ENCODE measurements around the gene OR5H1. TPM values are rescaled to one million over a fixed set of nuclear protein-coding genes. Genes with fewer than 3 reads are reported as not detected.
"Not testable (repeated sequence)": the region's sequence is repeated elsewhere in the genome, so short reads cannot be mapped to it uniquely, and the experiment has no call there.

The OR5H1 gene
- total and polyA plus RNA-seq, 10 of the 15 experiments (the other 5 are each of a cell fraction or from before 2014, with no cell fraction given), result not detected

- H3K27me3 ChIP-seq (replicated peaks in 1 of 2; ENCODE audit: control insufficient read depth in 2 of 2, insufficient read depth in 2 of 2, low read length in 1 of 2); FAIRE-seq; H3K27ac ChIP-seq (ENCODE audit: control insufficient read depth, insufficient read depth); H3K9me3 ChIP-seq (replicated peaks; ENCODE audit: control insufficient read depth, insufficient read depth, low read length); H3K4me2 ChIP-seq (ENCODE audit: control insufficient read depth, insufficient read depth); H3K4me3 ChIP-seq; CTCF ChIA-PET; DNase-seq (ENCODE audit: low read depth, low spot score); H3K79me2 ChIP-seq (ENCODE audit: control insufficient read depth, insufficient read depth, low read length); in situ Hi-C loops (cut with MboI); POLR2A ChIA-PET; SMC1A ChIA-PET (ENCODE audit: uncharacterized antibody, unreplicated experiment); H2AFZ ChIP-seq (ENCODE audit: control insufficient read depth, low read depth, low read length); H3K4me1 ChIP-seq (ENCODE audit: control insufficient read depth, insufficient read depth, low read length); ATAC-seq; H3K36me3 ChIP-seq (ENCODE audit: control insufficient read depth in 2 of 2, insufficient read depth in 2 of 2, low read length in 1 of 2); H3K9ac ChIP-seq (ENCODE audit: control insufficient read depth, insufficient read depth, low read length); BruUV-seq (replicated peaks); H4K20me1 ChIP-seq (ENCODE audit: control insufficient read depth, insufficient read depth); intact Hi-C loops (cut with micrococcal nuclease; ENCODE audit: unreplicated experiment); RAD21 ChIA-PET (ENCODE audit: unreplicated experiment): not testable (repeated sequence)
- WGBS (ENCODE audit: insufficient coverage, insufficient replicate concordance, low lambda C conversion rate, missing lambda C conversion rate), result 34% methylated on average over 4 of the region's 4 CpGs
Measured at GRCh38 chr3:98149456-98149855, 18.9 kb downstream of the OR5H1 start.

GRCh38 chr3:98151241-98151640 lies 20.7 kb downstream of the OR5H1 start:
- ATAC-seq (no peak), FAIRE-seq (no peak), DNase-seq (ENCODE audit: low read depth, low spot score) (no peak)
- Histone ChIP-seq H4K20me1 (ENCODE audit: control insufficient read depth, insufficient read depth) (no peaks in the 10 kb centered on the region), H3K36me3 (ENCODE audit: control insufficient read depth in 2 of 2, insufficient read depth in 2 of 2, low read length in 1 of 2) (no peaks in the 10 kb centered on the region), H3K9me3 (replicated peaks; ENCODE audit: control insufficient read depth, insufficient read depth, low read length) (no peaks in the 10 kb centered on the region), H3K9ac (ENCODE audit: control insufficient read depth, insufficient read depth, low read length) (no peak overlapping the region), H3K4me1 (ENCODE audit: control insufficient read depth, insufficient read depth, low read length) (no peaks in the 10 kb centered on the region), H3K79me2 (ENCODE audit: control insufficient read depth, insufficient read depth, low read length) (no peaks in the 10 kb centered on the region), H3K4me3 (no peak overlapping the region), H3K27me3 (replicated peaks in 1 of 2; ENCODE audit: control insufficient read depth in 2 of 2, insufficient read depth in 2 of 2, low read length in 1 of 2) (no peaks in the 10 kb centered on the region), H2AFZ (ENCODE audit: control insufficient read depth, low read depth, low read length) (no peak overlapping the region), H3K27ac (ENCODE audit: control insufficient read depth, insufficient read depth) (no peak overlapping the region), H3K4me2 (ENCODE audit: control insufficient read depth, insufficient read depth) (no peak overlapping the region)
- WGBS (ENCODE audit: insufficient coverage, insufficient replicate concordance, low lambda C conversion rate, missing lambda C conversion rate), result 11% methylated on average over 5 of the region's 5 CpGs
- ChIA-PET POLR2A (no interaction called here), CTCF (interaction anchor here (0.6 kb wide), 1 partner anchor 1178 kb away, joined by 3 read pairs; no protein-coding TSS in a partner anchor), SMC1A (ENCODE audit: uncharacterized antibody, unreplicated experiment) (no interaction called here), RAD21 (ENCODE audit: unreplicated experiment) (no interaction called here)
- intact Hi-C loops (cut with micrococcal nuclease; ENCODE audit: unreplicated experiment), result no loop called here
- in situ Hi-C loops (cut with MboI), result no loop called here
- BruUV-seq (replicated peaks), result no TSS peak
- TF ChIP-seq RAD21 (IDR thresholded peaks at IDR 0.05; ENCODE audit: insufficient read depth, low read depth, low read length) (no peak), KLF5 (IDR thresholded peaks at IDR 0.05; ENCODE audit: partially characterized antibody) (no peak), POLR2A (IDR thresholded peaks at IDR 0.05; ENCODE audit: low read depth, low read length) (no peak), SUPT20H (IDR thresholded peaks at IDR 0.05; ENCODE audit: borderline replicate concordance, control insufficient read depth, low read depth, low read length) (no peak), SKIL (IDR thresholded peaks at IDR 0.05; ENCODE audit: low read depth, poor library complexity, severe bottlenecking) (no peak), CEBPZ (IDR thresholded peaks at IDR 0.05; ENCODE audit: low read depth, low read length) (no peak), RCOR1 (conservative IDR thresholded peaks at IDR 0.05; ENCODE audit: low read depth, low read length) (no peak), CBX3 (IDR thresholded peaks at IDR 0.05; ENCODE audit: borderline replicate concordance, low read depth) (no peak)
- TF ChIP-seq, protein P1, sequence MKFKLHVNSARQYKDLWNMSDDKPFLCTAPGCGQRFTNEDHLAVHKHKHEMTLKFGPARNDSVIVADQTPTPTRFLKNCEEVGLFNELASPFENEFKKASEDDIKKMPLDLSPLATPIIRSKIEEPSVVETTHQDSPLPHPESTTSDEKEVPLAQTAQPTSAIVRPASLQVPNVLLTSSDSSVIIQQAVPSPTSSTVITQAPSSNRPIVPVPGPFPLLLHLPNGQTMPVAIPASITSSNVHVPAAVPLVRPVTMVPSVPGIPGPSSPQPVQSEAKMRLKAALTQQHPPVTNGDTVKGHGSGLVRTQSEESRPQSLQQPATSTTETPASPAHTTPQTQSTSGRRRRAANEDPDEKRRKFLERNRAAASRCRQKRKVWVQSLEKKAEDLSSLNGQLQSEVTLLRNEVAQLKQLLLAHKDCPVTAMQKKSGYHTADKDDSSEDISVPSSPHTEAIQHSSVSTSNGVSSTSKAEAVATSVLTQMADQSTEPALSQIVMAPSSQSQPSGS (IDR thresholded peaks at IDR 0.05; ENCODE audit: low read length), result no peak

Measured in GM12878 (cell line).